ENCODE measurements around the gene ADA.
"Not testable (repeated sequence)": the region's sequence is repeated elsewhere in the genome, so short reads cannot be mapped to it uniquely, and the experiment has no call there.

Gene ADA

DNA sequence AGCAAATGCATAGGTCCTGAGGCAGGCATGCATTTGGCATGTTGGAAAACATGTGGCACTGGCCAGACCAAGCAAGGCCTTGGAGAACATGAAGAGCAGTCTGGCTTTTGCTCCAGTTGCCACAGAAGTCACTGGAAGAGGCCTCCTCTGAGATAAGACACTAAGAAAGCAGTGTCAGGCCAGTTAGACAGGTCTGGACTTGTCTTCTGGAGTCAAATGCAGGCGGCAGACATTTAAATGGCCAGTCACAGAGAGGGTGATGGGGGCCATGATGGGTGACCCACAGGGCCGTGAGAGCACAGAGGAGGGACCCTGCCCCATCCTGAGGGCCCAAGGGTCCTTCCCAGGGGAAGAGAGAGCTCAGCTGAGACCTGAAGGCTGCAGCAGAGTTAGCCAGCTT, 26.7 kb upstream of the ADA start:
- DNase-seq: no peak

DNA sequence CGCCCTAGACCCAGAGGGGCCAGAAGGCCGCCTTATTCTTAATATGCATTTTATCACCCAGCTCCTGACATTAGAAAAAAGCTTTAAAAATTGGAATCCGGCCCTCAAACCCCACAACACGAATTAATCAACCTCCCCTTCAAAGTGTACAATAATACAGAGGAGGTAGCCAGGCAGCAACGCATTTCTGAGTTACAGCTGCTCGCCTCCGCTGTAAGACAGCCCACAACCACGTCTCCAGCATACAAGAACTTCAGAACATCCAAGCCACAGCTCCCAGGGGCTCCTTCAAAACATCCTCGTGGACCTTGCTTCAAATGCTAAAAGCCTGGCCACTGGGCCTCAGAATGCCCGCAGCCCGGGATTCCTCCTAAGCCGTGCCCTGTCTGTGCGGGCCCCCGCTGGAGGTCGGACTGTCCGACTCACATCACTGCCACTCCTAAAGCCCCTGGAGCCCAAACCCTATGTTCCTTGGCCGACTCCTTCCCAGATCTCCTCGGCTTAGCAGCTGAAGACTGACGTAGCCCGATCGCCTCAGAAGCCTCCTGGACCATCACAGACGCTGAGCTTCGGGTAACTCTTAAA, 20.9 kb upstream of the ADA start:
- DNase-seq: not testable (repeated sequence)

DNA sequence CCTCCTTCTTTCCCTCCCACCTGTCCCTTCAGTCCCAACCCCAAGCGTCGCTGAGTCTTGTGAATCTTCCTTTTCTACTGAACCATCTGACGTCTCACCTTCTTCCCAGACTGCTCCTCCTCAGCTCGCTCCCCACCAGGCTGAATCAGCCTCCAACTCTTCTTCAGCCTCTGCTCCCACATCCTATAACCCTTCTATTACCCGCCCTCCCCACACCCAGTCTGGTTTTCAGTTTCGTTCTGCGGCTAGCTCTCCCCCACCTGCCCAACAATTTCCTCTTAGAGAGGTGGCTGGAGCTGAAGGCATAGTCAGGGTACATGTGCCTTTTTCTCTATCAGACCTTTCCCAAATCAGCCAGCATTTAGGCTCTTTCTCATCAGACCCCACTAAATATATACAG, 20.0 kb upstream of the ADA start:
- not testable (repeated sequence) for DNase-seq

DNA sequence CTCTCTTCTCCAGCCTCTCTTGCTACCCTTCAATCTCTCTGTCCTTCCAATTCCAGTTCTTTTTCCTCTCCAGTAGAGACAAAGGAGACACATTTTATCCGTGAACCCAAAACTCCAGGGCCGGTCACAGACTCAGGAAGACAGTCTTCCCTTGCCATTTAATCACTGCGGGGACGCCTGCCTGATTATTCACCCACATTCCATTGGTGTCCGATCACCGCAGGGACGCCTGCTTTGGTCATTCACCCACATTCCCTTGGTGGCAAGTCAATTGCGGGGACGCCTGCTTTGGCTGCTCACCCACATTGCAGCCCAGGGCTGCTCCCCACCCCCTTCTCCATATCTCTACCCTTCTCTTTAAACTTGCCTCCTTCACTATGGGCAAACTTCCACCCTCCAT, 19.4 kb upstream of the ADA start:
- not testable (repeated sequence) for DNase-seq

DNA sequence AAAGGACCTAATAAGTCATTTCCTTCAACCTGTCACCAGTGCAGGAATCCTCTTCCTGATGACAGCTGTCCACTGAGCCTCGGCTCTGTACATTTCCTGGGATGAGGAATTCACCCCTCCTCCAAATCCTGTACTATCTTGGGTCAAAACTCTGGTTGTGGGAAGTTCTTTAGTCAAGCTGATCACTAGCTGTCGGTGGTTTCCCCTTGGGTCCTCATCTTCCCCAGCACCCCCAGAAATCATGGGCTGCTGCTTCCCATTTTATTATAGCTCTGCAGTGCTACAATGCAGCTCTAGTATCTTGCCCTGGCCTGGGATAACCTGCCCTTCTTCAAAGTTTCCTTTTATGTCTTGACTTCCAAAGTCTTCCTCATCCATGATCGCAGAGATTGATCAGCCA, 14.6 kb upstream of the ADA start:
- DNase-seq: no peak

DNA sequence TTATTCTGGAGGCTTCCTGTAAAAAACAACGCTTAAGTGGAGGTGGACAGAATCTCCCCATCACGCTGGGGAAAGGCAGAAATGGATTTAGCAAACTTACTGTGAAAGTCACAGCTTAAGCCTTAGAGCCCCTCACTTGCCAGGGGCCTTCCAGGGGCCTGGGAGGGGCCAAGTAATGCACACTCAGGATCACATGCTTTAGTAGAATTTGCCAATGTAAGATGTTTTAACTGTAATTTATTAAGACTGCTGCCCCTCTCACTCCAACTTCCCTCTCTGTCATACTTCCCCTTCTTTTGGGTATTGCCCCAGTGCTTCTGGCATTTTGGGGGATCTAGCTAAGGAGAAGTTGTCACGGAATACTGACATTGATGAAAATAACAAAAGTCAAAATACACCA, 12.6 kb upstream of the ADA start:
- DNase-seq: no peak

DNA sequence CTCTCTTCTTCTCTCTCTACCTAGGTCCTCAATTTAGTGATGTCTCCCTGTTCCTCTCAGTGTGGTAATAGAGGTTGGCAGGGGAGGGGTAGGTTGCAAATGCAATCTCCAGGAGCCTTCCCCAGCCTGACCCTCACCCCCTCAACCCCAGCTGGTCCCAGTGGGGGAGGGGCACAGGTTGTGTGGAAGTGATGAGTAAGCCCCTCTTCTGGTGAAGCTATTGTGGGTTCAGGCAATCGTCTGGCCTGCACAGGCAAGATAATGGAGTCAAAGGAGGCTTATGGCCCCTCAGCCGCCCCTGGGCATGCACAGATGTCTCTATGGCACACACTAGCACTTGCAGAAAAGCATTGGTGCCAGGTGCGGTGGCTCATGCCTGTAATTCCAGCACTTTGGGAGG, 10.8 kb upstream of the ADA start:
- DNase-seq: no peak

DNA sequence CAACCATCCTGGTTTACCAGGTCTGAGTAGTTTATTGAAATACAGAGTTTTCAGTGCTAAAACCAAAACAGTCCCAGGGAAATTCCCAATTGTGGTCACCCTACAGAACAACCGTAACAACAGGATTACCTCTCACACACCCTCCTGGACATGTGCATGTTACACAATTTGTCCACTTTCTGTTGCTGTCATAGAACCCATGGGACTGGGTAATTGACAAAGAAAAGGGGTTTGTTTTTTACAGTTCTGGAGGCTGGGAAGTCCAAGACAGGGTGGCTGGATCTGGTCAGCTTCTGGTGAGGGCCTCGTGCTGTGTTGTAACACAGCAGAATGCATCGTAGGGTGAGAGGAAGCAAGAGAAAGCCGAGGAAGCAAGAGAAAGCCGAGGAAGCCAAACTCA, 9.1 kb upstream of the ADA start:
- no peak for DNase-seq

DNA sequence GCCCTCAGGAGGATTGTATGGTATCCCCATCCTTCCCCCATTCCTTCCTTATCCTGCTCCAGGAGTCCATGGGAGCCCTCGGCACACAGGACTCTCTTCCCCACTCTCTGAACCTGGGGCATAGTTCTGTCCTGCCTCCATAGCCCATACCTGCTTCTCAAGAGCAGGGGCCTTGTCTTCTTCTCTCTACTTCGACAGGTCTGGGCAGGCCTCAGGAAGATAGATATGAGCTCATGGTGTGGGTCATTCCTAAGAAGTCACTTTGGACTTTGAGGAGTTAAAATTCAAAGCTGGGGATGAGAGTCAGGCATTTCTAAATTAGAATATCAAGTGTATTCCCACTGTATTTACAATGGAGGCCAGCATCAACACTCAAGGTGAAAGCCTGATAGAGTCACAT, 8.4 kb upstream of the ADA start:
- DNase-seq: no peak

DNA sequence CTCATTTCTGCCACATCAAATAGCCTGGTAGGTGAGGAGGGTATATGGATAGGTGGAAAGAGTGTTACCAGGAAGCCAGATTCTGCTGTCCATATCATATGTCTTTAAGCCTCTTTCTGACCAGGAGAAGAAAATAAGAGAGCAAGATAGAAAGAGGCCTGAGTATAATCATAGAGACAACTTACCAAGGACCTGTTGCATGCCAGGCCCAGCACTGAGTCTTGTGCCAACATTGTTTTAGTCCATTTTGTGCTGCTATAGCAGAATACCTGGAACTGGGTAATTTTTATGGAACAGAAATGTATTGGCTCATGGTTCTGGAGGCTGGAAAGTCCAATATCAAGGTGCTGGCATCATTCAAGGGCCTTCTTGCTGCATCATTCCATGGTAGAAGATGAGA, 7.3 kb upstream of the ADA start:
- DNase-seq: no peak

DNA sequence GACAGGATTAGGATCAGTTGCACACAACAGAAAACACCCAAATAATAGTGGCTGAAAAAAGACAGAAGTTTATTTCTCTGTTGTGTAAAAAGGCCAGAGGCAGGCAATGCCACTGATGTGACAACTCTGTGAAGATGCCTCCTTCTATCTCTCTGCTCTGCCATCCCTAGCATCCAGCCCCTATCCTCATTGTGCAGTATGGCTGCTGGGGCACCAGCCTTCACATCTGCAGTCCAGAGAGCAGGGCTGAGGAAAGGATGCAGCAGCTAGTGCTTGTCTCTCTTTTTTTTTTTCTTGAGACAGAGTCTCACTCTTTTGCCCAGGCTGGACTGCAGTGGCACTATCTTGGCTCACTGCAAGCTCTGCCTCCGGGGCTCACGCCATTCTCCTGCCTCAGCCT, 6.4 kb upstream of the ADA start:
- DNase-seq: no peak

DNA sequence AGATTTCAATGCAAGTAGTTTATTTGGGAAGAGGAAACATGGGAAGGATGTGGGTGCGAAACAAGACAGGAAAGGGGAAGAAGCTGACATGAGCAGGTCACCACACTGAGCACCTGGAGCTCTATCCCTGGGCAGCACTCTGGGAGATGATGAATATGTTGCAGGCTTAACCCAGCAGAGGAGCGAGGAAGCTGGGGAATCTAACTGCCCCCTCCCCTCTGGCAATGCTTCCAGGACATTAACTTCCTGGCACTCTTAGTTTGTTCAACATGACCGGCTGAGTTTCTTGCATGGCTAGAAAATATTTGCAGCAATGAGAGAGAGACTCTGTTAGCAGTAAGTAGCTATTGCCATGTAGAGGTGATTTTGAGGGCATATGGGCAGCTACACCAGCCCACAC, 4.9 kb upstream of the ADA start:
- no peak for DNase-seq

DNA sequence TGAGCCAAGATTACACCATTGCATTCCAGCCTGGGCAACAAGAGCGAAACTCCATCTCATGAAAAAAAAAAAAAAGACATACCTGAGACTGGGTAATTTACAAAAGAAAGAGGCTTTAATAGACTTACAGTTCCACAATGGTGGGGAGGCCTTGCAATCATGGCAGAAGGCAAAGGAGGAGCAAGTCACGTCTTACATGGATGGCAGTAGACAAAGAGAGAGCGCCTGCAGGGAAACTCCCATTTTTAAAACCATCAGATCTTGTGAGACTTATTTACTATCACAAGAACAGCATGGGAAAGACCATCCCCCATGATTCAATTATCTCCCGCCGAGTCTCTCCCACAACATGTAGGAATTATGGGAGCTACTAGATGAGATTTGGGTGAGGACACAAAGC, 2.7 kb upstream of the ADA start:
- DNase-seq: not testable (repeated sequence)

DNA sequence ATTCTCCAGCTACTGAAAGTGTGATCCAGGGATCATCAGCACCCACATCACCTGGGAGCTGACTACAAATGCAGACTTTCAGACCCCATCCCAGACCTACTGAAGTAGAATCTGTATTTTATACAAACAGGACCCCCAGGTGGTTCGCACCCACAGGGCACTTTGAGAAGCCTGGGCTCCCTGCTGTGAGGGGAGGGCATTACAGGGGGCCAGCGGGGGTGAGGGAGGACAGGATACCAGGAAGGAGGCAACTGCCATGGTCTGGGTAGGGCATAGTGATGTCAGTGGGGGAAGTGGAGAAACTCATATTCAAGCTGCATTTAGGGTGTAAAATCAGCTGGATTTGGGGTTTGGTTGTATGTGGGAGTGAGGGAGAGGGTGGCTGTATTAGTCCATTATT, 2.0 kb upstream of the ADA start:
- DNase-seq: no peak

DNA sequence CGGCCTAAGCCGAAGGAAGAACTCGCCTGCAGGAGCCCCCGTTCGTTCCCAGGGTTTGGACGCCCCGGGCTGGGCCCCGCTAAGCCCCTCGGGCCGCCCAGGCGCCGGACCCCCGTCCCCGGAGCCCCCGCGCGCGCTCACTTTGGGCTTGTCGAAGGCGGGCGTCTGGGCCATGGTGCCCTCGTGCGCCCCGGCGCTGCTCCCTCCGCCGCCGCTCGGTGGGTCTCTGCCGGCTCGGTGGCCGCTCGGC, 140 bp downstream of the ADA start:
- DNase-seq: no peak

DNA sequence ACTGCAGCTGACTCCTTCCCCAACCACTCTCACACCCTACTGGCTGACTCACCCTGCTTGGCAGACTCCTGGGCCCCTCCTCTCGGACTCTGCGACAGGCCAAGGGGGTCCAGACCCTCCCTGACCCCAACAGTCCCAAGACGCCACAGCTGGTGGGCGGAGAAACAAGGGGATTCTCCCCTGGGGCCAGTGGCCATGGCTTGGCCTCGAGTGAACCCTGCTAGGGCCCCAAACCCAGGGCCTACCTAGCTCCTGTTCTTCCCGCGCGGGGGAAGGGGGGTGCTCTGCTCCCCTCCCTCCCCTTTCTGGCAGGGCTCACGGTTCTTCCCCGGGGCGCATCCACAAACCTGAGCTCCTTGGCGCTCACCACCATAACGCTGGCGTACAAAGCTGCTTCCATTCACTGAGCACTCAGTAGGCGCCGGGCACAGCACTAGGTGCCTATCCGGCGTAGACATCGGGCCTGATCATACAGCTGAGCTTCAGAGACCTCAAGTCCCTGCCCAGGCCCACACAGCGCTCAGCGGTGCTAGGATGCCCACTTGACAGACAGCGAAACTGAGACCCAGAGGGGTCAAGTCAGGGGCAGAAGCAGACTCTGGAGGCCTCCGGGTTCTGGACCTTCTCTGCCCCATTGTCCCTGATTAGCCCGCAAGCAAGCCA, 597 bp downstream of the ADA start:
- no peak for DNase-seq

DNA sequence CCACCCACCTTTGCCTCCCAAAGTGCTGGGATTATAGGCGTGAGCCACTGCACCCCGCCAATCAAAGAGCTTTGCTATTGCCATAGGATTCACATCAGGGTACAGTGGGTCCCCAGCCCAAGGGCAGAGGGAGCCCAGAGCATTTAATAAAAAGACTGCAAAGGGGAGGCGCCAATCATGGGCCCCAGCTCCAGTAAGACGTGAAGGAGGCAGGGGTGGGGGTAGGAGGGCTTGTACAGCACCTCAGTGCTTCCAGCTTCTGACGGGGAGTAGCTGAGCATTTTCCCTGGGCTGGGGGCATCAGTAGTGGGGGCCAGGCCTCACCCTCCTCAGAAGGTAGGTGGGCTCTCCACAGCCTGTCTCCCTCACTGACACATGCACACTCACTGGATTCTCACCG, 1.5 kb downstream of the ADA start:
- no peak for DNase-seq

DNA sequence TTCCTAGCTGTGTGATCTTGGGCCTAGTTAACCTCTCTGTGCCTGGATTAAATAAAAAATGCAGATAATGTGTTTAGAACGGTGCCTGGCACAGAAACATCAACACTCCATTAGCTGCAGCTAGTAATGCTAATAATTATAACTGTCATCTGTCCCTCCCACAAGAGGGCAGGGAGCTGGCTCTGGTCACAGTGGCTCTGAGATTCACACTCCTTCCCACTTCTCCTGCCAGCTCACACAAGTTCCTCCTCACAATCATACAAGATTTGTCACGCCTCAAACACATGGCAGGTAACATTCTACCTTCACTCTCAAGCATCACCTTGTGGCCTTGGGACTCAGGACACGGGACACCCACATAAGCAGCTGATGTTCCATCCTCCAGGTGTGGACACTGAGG, 2.4 kb downstream of the ADA start:
- no peak for DNase-seq

DNA sequence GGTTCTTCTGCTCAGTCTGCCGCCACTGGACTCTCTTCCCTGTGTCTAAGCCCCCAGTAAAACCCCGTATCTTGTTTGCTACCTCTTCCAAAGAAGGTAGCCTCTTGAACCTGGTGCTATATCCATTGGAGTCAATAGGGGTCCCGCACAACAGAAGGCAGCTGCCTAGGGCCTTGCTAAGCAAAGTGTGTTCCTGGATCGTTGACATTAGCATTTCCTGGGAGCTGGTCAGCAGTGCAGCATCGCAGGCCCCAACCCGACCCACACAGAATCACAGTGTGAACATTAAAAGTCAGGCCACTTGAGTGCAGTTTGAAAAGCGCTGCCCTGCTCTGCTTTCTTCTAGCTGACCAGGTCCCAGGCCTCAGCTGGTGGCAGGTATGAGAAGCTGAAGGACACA, 2.9 kb downstream of the ADA start:
- DNase-seq: no peak

DNA sequence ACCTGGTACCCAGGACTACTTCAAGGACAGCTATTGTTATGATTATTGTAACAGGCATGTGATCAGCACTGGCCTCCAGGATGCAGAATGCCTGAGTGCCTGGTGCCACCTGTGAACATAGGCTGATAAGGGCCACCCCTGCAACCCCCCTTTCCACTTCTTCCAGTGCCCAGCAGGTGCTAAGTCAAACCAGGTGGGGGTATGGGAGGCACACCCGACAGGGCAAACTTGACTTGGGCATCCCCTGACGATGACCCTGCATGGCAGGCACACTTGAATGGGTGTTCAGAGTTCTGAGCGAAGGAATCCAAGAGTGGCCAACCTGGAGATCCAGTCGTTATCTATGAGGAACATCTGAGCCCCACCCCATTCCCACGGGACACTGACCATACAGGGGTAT, 3.4 kb downstream of the ADA start:
- DNase-seq: no peak

DNA sequence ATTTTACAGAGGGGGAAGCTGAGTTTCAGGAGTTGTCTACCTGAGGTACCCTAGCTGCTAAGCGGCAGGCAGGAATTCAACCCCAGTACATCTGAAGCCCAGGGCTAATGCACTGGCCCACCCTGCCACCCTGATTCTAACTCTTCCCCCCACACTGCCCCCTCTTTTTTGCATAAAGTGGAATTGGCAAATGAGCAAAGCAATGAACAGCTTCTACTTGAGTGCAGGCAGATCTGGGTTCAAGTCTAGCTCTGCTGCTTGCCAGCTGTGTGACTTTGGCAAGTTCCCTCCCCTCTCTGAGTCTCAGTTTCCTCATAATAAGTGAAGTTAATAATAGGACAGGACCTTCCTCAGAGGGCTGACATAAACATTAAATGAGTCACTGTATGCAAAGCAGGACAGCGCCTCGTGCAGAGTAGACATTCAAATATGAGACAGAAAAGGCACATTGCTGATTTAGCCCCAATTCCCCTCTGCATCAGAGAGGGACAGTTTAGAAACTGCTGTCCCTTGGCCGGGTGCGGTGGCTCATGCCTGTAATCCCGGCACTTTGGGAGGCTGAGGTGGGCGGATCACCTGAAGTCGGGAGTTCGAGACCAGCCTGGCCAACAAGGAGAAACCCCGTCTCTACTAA, 4.7 kb downstream of the ADA start:
- no peak for DNase-seq

DNA sequence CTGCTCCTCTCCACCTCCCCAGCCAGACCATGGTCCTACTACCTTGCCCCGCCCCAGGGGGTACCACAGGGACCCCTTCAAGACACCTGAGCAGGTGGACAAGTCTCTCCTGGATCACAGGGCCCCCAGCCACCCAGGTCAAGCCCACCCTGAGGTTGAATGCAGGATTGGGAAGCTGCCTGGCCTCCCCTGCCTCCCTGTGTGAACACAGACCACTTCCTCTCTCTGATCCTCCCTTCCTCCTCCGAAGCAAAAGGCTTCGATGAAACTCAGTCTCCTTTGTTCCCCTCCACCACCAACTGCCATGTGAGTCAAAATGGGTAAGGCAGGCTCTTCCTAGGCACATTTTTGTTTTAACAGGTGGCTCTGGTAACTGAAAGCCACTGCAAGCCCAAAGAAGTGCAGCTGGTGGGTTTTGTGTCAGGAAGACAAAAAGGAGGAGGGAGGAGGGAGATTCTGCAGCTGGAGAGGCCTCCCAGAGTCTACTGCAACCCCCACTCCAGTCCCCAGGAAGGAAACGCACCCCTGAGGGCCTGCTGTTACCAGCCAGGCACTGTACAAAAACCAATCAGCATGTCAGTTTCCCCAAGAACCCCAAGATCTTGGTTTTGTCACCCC, 5.4 kb downstream of the ADA start:
- DNase-seq: no peak

DNA sequence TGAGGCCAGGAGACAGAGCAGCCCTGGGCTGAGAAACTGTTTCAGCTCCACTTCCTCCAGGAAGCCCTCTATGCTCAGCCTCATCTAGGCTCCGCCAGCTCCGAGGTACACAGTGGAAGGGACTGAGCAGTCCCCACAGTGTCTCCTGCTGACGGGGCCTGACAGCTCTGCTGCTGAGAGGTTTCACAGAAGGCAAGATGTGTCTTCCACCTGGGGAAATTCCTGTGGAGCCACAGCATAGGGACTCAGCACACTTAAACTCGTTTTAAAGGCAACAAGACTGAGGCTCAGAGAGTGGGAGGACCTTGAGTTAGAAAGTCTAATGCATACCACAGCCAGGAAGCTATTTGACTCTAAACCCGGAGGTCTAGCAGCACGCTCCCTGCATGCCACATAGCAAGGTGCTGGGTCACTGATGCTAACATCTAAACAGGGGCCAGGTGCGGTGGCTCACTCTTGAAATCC, 6.8 kb downstream of the ADA start:
- no peak for DNase-seq

DNA sequence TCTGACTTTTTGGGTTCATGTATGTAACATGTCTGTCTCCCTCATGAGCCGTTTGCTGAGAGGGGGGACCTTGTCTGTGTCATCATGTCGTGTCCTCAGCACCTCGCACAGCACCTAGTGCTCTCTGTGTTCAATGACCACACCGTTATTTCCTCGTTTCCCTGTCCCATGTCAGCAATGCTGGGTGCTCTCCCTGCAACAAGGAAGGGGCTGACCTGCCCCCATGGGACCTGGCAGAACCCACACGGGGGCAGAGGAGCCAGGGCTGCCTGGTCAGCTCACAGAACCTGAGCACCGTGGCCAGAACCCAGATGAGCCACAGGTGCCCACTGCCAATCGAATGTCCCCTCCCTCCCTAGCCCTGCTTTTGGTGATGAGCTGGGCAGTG, 7.3 kb downstream of the ADA start:
- DNase-seq: no peak

Data from NCI-H2029 treated with DMSO at 0.1 percent for 48 hours (cell line).